Activated CD8-positive, alpha-beta memory T cell treated with anti-CD3 and anti-CD28 coated beads, Interleukin-2, amount 10 ng/mL, durations not matched to agents 7 days and 5 days (primary cell): Measurements from ENCODE around the gene RAD18. TPM values are rescaled to one million over a fixed set of nuclear protein-coding genes. Genes with fewer than 3 reads are reported as not detected.

Experiments used
- ATAC-seq: fragments of 150-1000 bp; cut with Tn5 transposase; one replicate; pipeline ENCODE4 v1.10.0; 2021; ENCODE audit warnings: moderate library complexity
- CTCF ChIA-PET: fragments of 350-600 bp; sonication (Branson Sonifier 250); formaldehyde crosslinking; loops from one replicate; lab custom pipeline; 2021; ENCODE audit warnings: antibody characterized with exemption; lab: Charles Lee
- DNase-seq: peaks from one replicate; pipeline ENCODE4 v3.0.0-alpha.2; 2020
- H3K27ac Mint-ChIP-seq: one replicate; pipeline ENCODE4 v1.8.0; 2021; ENCODE audit warnings: mild to moderate bottlenecking, mixed read lengths
- H3K27me3 Mint-ChIP-seq: one replicate; pipeline ENCODE4 v1.8.0; 2021; ENCODE audit warnings: mixed read lengths
- H3K36me3 Mint-ChIP-seq: one replicate; pipeline ENCODE4 v1.8.0; 2021; ENCODE audit warnings: mild to moderate bottlenecking, mixed read lengths
- H3K4me1 Mint-ChIP-seq: one replicate; pipeline ENCODE4 v1.8.0; 2021; ENCODE audit warnings: mixed read lengths
- H3K4me3 Mint-ChIP-seq: one replicate; pipeline ENCODE4 v1.8.0; 2021; ENCODE audit warnings: mild to moderate bottlenecking, moderate library complexity, mixed read lengths
- H3K9me3 Mint-ChIP-seq: one replicate; pipeline ENCODE4 v1.8.0; 2022; ENCODE audit warnings: low read depth, mixed read lengths
- total RNA-seq, 2 experiments: library from RNA; stranded (reverse); gene quantifications; one replicate each; pipeline ENCODE4 v1.2.3, GENCODE V29; 2021

Gene RAD18
- 10 to 100 TPM; 35.4 to 37.6 TPM for total RNA-seq

- ATAC-seq, result peak; percentile 95
- H3K36me3 Mint-ChIP-seq, result peaks cover 14% of the 10 kb centered on the region
Measured at GRCh38 chr3:8963137-8963853, at the start of gene RAD18. Gene RAD18, minus strand, starts transcription at chr3:8963472. Its CDS starts 87 bp downstream, at chr3:8963385.

GRCh38 chr3:9012521-9012920 is 49.2 kb upstream of the RAD18 start:
- DNase-seq, result no peak
- Mint-ChIP-seq H3K4me1 (peaks cover 7% of the 10 kb centered on the region), H3K27me3 (no peaks in the 10 kb centered on the region), H3K27ac (no peak overlapping the region), H3K4me3 (no peak overlapping the region), H3K9me3 (no peaks in the 10 kb centered on the region), H3K36me3 (no peaks in the 10 kb centered on the region)
- CTCF ChIA-PET, result no interaction called here
- peak; percentile 42 for ATAC-seq

More at GRCh38 chr3:8963137-8963853, at the start of gene RAD18:
- peaks cover 41% of the 10 kb centered on the region for H3K4me1 Mint-ChIP-seq
- H3K27ac Mint-ChIP-seq, result peak within 1 kb of the TSS; percentile 94
- H3K9me3 Mint-ChIP-seq, result no peaks in the 10 kb centered on the region
- DNase-seq, result peak; percentile 96
- peak within 1 kb of the TSS; percentile 85 for H3K4me3 Mint-ChIP-seq
- H3K27me3 Mint-ChIP-seq, result peaks cover under 1% of the 10 kb centered on the region
- CTCF ChIA-PET, result interaction anchor here (0.7 to 1.5 kb wide), 2 partner anchors 25 to 97 kb away, joined by 3 to 4 read pairs; no protein-coding TSS in a partner anchor

- Mint-ChIP-seq H3K9me3 (no peaks in the 10 kb centered on the region), H3K27me3 (no peaks in the 10 kb centered on the region), H3K4me3 (no peak overlapping the region), H3K4me1 (peaks cover 7% of the 10 kb centered on the region), H3K27ac (no peak overlapping the region), H3K36me3 (no peaks in the 10 kb centered on the region)
- DNase-seq (no peak), ATAC-seq (no peak)
- CTCF ChIA-PET, result no interaction called here
Measured at GRCh38 chr3:9009976-9010545, 46.8 kb upstream of the RAD18 start.

- Mint-ChIP-seq H3K36me3 (no peaks in the 10 kb centered on the region), H3K27me3 (peaks cover 7% of the 10 kb centered on the region), H3K27ac (no peak overlapping the region), H3K4me3 (no peak overlapping the region), H3K9me3 (no peaks in the 10 kb centered on the region), H3K4me1 (peaks cover 7% of the 10 kb centered on the region)
- CTCF ChIA-PET, result no interaction called here
- ATAC-seq (no peak), DNase-seq (no peak)
Measured at GRCh38 chr3:9008550-9009255, 45.4 kb upstream of the RAD18 start.

GRCh38 chr3:9007928-9008327 is 44.7 kb upstream of the RAD18 start:
- DNase-seq (no peak), ATAC-seq (no peak)
- Mint-ChIP-seq H3K36me3 (no peaks in the 10 kb centered on the region), H3K4me1 (peaks cover 7% of the 10 kb centered on the region), H3K4me3 (no peak overlapping the region), H3K9me3 (no peaks in the 10 kb centered on the region), H3K27ac (no peak overlapping the region), H3K27me3 (peaks cover 7% of the 10 kb centered on the region)
- CTCF ChIA-PET, result no interaction called here

GRCh38 chr3:9007213-9007612 is 43.9 kb upstream of the RAD18 start:
- Mint-ChIP-seq H3K4me3 (no peak overlapping the region), H3K9me3 (no peaks in the 10 kb centered on the region), H3K27ac (no peak overlapping the region), H3K27me3 (peaks cover 7% of the 10 kb centered on the region), H3K4me1 (peaks cover 1% of the 10 kb centered on the region), H3K36me3 (no peaks in the 10 kb centered on the region)
- CTCF ChIA-PET, result no interaction called here
- ATAC-seq (no peak), DNase-seq (no peak)

GRCh38 chr3:9000041-9000440 is 36.8 kb upstream of the RAD18 start:
- no peak for ATAC-seq
- H3K36me3 Mint-ChIP-seq, result no peaks in the 10 kb centered on the region
- no peak overlapping the region for H3K4me3 Mint-ChIP-seq
- CTCF ChIA-PET, result interaction anchor here (2.4 kb wide), 1 partner anchor 12 kb away, joined by 9 read pairs; no protein-coding TSS in a partner anchor
- H3K9me3 Mint-ChIP-seq, result no peaks in the 10 kb centered on the region
- no peak for DNase-seq
- peaks cover 16% of the 10 kb centered on the region for H3K27me3 Mint-ChIP-seq
- no peaks in the 10 kb centered on the region for H3K4me1 Mint-ChIP-seq
- H3K27ac Mint-ChIP-seq, result no peak overlapping the region

GRCh38 chr3:8997151-8997550 is 33.9 kb upstream of the RAD18 start:
- CTCF ChIA-PET, result interaction anchor here (1.4 to 2.2 kb wide), 2 partner anchors 10 to 305 kb away, joined by 6 to 8 read pairs; no protein-coding TSS in a partner anchor
- no peaks in the 10 kb centered on the region for H3K9me3 Mint-ChIP-seq
- H3K36me3 Mint-ChIP-seq, result no peaks in the 10 kb centered on the region
- no peak for DNase-seq
- H3K27me3 Mint-ChIP-seq, result peaks cover 9% of the 10 kb centered on the region
- H3K4me3 Mint-ChIP-seq, result no peak overlapping the region
- no peaks in the 10 kb centered on the region for H3K4me1 Mint-ChIP-seq
- no peak for ATAC-seq
- H3K27ac Mint-ChIP-seq, result no peak overlapping the region

- H3K4me3 Mint-ChIP-seq, result no peak overlapping the region
- DNase-seq (no peak), ATAC-seq (no peak)
- H3K36me3 Mint-ChIP-seq, result no peaks in the 10 kb centered on the region
- peaks cover 9% of the 10 kb centered on the region for H3K27me3 Mint-ChIP-seq
- H3K4me1 Mint-ChIP-seq, result no peaks in the 10 kb centered on the region
- CTCF ChIA-PET, result interaction anchor here (2.2 kb wide), 1 partner anchor 305 kb away, joined by 6 read pairs; no protein-coding TSS in a partner anchor
- no peaks in the 10 kb centered on the region for H3K9me3 Mint-ChIP-seq
- H3K27ac Mint-ChIP-seq, result no peak overlapping the region
Measured at GRCh38 chr3:8996681-8997121, 33.4 kb upstream of the RAD18 start.

- no peak overlapping the region for H3K4me3 Mint-ChIP-seq
- no peak for ATAC-seq
- no peak for DNase-seq
- H3K27me3 Mint-ChIP-seq, result peaks cover 6% of the 10 kb centered on the region
- H3K9me3 Mint-ChIP-seq, result no peaks in the 10 kb centered on the region
- H3K36me3 Mint-ChIP-seq, result no peaks in the 10 kb centered on the region
- CTCF ChIA-PET, result interaction anchor here (2.2 kb wide), 1 partner anchor 306 kb away, joined by 6 read pairs; no protein-coding TSS in a partner anchor
- H3K4me1 Mint-ChIP-seq, result no peaks in the 10 kb centered on the region
- H3K27ac Mint-ChIP-seq, result no peak overlapping the region
Measured at GRCh38 chr3:8996216-8996615, 32.9 kb upstream of the RAD18 start.

GRCh38 chr3:8994226-8994625 is 31.0 kb upstream of the RAD18 start:
- CTCF ChIA-PET, result interaction anchor here (1.5 kb wide), 1 partner anchor 11 kb away, joined by 4 read pairs; no protein-coding TSS in a partner anchor
- ATAC-seq (no peak), DNase-seq (no peak)
- Mint-ChIP-seq H3K4me3 (no peak overlapping the region), H3K4me1 (no peaks in the 10 kb centered on the region), H3K27me3 (no peaks in the 10 kb centered on the region), H3K27ac (no peak overlapping the region), H3K36me3 (no peaks in the 10 kb centered on the region), H3K9me3 (no peaks in the 10 kb centered on the region)

- Mint-ChIP-seq H3K9me3 (no peaks in the 10 kb centered on the region), H3K4me3 (no peak overlapping the region), H3K27ac (no peak overlapping the region), H3K4me1 (no peaks in the 10 kb centered on the region), H3K27me3 (no peaks in the 10 kb centered on the region), H3K36me3 (no peaks in the 10 kb centered on the region)
- no peak for ATAC-seq
- DNase-seq, result no peak
- CTCF ChIA-PET, result no interaction called here
Measured at GRCh38 chr3:8993331-8993730, 30.1 kb upstream of the RAD18 start.

GRCh38 chr3:8992854-8993253 is 29.6 kb upstream of the RAD18 start:
- Mint-ChIP-seq H3K36me3 (no peaks in the 10 kb centered on the region), H3K4me3 (no peak overlapping the region), H3K27ac (no peak overlapping the region), H3K9me3 (no peaks in the 10 kb centered on the region), H3K27me3 (no peaks in the 10 kb centered on the region), H3K4me1 (no peaks in the 10 kb centered on the region)
- CTCF ChIA-PET, result no interaction called here
- ATAC-seq, result no peak
- no peak for DNase-seq
